Heart left ventricle (tissue), 16 donors: ENCODE results near the gene ZFYVE27. TPM values are rescaled to one million over a fixed set of nuclear protein-coding genes. Genes with fewer than 3 reads are reported as not detected.
A peak's percentile ranks its signal among the peaks of the same experiment; 100 is the strongest.

Experiments
- ATAC-seq, 4 donors: fragments of 200-7000 bp; cut with Tn5 transposase; one replicate each; pipeline ENCODE4 v1.9.1; 2020 to 2022; ENCODE audit warnings: moderate library complexity in 4 of 4, mild to moderate bottlenecking in 3 of 4, moderate number of reproducible peaks in 1 of 4
- DNase-seq, 5 donors: peaks; one replicate each; pipeline ENCODE4 v3.0.0-alpha.2; 2020
- H3K27ac ChIP-seq, 12 donors: fragments of 200-600 bp; sonication (generic) in 4 of 12; one replicate each; pipeline versions ENCODE4 v1.5.0 to v1.8.0; 2016 to 2022; ENCODE audit warnings: mild to moderate bottlenecking in 2 of 12
- H3K27me3 ChIP-seq, 9 donors: fragments of 200-600 bp; sonication (generic) in 2 of 9; one replicate each; pipeline versions ENCODE4 v1.5.1 to v1.8.0; 2016 to 2022; ENCODE audit warnings: mild to moderate bottlenecking in 3 of 9
- H3K36me3 ChIP-seq, 9 donors: fragments of 200-600 bp; sonication (generic) in 2 of 9; one replicate each; pipeline versions ENCODE4 v1.5.0 to v1.8.0; 2018 to 2022; ENCODE audit warnings: mild to moderate bottlenecking in 2 of 9
- H3K4me1 ChIP-seq, 12 donors: fragments of 200-600 bp; sonication (generic) in 4 of 12; one replicate each; pipeline versions ENCODE4 v1.5.0 to v1.8.0; 2016 to 2022; ENCODE audit warnings: mild to moderate bottlenecking in 3 of 12
- H3K4me3 ChIP-seq, 12 donors: fragments of 200-600 bp; sonication (generic) in 4 of 12; one replicate each; pipeline versions ENCODE4 v1.5.0 to v1.8.0; 2017 to 2022; ENCODE audit warnings: mild to moderate bottlenecking in 9 of 12, moderate library complexity in 4 of 12
- H3K9me3 ChIP-seq, 12 donors: fragments of 200-600 bp; sonication (generic) in 4 of 12; one replicate each; pipeline versions ENCODE4 v1.5.0 to v1.8.0; 2016 to 2022; ENCODE audit warnings: mild to moderate bottlenecking in 1 of 12
- CTCF ChIP-seq, 12 donors: fragments of 200-600 bp; sonication (generic) in 4 of 12; IDR thresholded peaks; one replicate each; pipeline versions ENCODE4 v1.5.0 to v1.8.0; 2018 to 2022; ENCODE audit warnings: antibody characterized with exemption in 12 of 12, mild to moderate bottlenecking in 5 of 12
- POLR2A ChIP-seq, 2 donors: fragments of 450-650 bp; IDR thresholded peaks; one replicate each; pipeline ENCODE4 v1.6.1; 2017; ENCODE audit warnings: antibody characterized with exemption in 2 of 2, mild to moderate bottlenecking in 2 of 2, moderate library complexity in 2 of 2
- WGBS, 4 donors: extraction: QIAGEN DNeasy Blood & Tissue Kit in 2 of 4; methylation state at CpG; one replicate each; pipeline versions ENCODE4 v1.1.5 to v1.1.7; 2013 to 2018; 5-methylcytosine and 5-hydroxymethylcytosine counted together
- intact Hi-C, 10 donors: fragments of 100-400 bp; cut with DNase I; formaldehyde crosslinking; loops; one replicate each; pipeline versions ENCODE4 v1.11.1 to v1.14.2; 2022
- polyA plus RNA-seq, 2 donors: library from polyadenylated mRNA; stranded (reverse); fragments of 200-250 nt; gene quantifications; one replicate each; pipeline ENCODE4 v1.2.3, GENCODE V29; 2013
- total RNA-seq, 9 donors: library from RNA; depleted of rRNA in 2 of 9; stranded (reverse); fragments of >200 nt in 2 of 9; fragmentation: NEBNext Ultra II Directional in 3 of 9; extraction: Animal tissue kit (Norgen Biotek cat#: 25700) in 3 of 9; gene quantifications; one replicate each; pipeline versions ENCODE4 v1.1.0 to v1.2.4, GENCODE V29; 2016 to 2023
- donor health status: ischemic (EF 13 %, LVEDD 7.1; RV severe dilation, severe dysfunction).
- donor health status: healthy with polysubstance abuse.
- donor health status: DM: no; HTN: yes; CAD: no.
- donor health status: DM: no; HTN: no; CAD: no.
- donor health status: ischemic (EF 25% LVEDD 6.9; RV normal size, moderate dysfunction).
- donor health status: ischemic (EF 25% LVEDD 5.7; RV mildly dilated, moderate dysfunction).
- donor health status: healthy.
- donor health status: DM: yes; HTN: yes; CAD: no.
- donor health status: ischemic (EF 35%, LVEDD 5.7; RV mildly dilated, moderate dysfunction).
- donor health status: nonischemic (EF 11% LVEDD 7.7; RV severe dilation, severe dysfunction).
- donor health status: DM: yes; HTN: yes; CAD: no.
- donor health status: PGD.
- donor health status: ischemic (EF 29% LVEDD 5.4; RV normal size, mild dysfunction).
- donor health status: nonischemic (EF 23%, LVEDD 6.1; RV moderate dilation, normal function).

Gene ZFYVE27
- total and polyA plus RNA-seq, 11 donors: 7.3 to 28.5 (median 13.1) TPM

GRCh38 chr10:97755718-97756117 is 18.8 kb downstream of the ZFYVE27 start:
- DNase-seq (no peak), ATAC-seq (no peak)
- no peaks in the 10 kb centered on the region for H3K4me1 ChIP-seq
- H3K36me3 ChIP-seq: peaks cover 6 to 100% (median 92%) of the 10 kb centered on the region in 9 donors
- TF ChIP-seq POLR2A (IDR thresholded peaks at IDR 0.05) (no peak), CTCF (IDR thresholded peaks at IDR 0.05) (no peak)
- H3K27ac ChIP-seq: no peak overlapping the region
- H3K9me3 ChIP-seq: no peaks in the 10 kb centered on the region
- 83 to 99% (median 96%) methylated on average over 5 to 6 of the region's 6 CpGs for WGBS, 4 donors
- intact Hi-C loops: loop anchor here in 2 of 10 donors (5.0 kb wide), 1 partner anchor 287 kb away; no protein-coding TSS in a partner anchor
- no peaks in the 10 kb centered on the region for H3K27me3 ChIP-seq
- no peak overlapping the region for H3K4me3 ChIP-seq

- no peaks in the 10 kb centered on the region for H3K4me1 ChIP-seq
- H3K27me3 ChIP-seq: no peaks in the 10 kb centered on the region
- ATAC-seq (no peak), DNase-seq (no peak)
- intact Hi-C loops: loop anchor here in 2 of 10 donors (5.0 kb wide), 1 partner anchor 285 kb away; no protein-coding TSS in a partner anchor
- H3K4me3 ChIP-seq: no peak overlapping the region
- WGBS, 4 donors: 87 to 90% (median 88%) methylated on average over 6 of the region's 6 CpGs
- no peaks in the 10 kb centered on the region for H3K9me3 ChIP-seq
- H3K36me3 ChIP-seq: peaks cover 6 to 98% (median 77%) of the 10 kb centered on the region in 9 donors
- TF ChIP-seq CTCF (IDR thresholded peaks at IDR 0.05): no peak
- no peak overlapping the region for H3K27ac ChIP-seq
These were observed 20.5 kb downstream of the ZFYVE27 start for GRCh38 chr10:97757471-97757870.

- Histone ChIP-seq H3K27ac (peak overlapping the region in 1 of 12 donors; percentile 38), H3K36me3 (peaks cover 0 to 80% (median 58%) of the 10 kb centered on the region in 9 donors), H3K4me1 (peaks cover 0 to 6% (median 0%) of the 10 kb centered on the region in 12 donors), H3K9me3 (no peaks in the 10 kb centered on the region), H3K27me3 (no peaks in the 10 kb centered on the region), H3K4me3 (no peak overlapping the region)
- TF ChIP-seq CTCF (IDR thresholded peaks at IDR 0.05): peak; percentile 78 to 88 (median 84)
- TF ChIP-seq POLR2A (IDR thresholded peaks at IDR 0.05): no peak
- DNase-seq (peak; percentile 41 to 72 (median 54)), ATAC-seq (peak; percentile 49 to 85 (median 82))
- 49 to 58% (median 51%) methylated on average over 4 to 5 of the region's 5 CpGs for WGBS, 4 donors
- intact Hi-C loops: loop anchor here in 6 of 10 donors (1.0 to 5.0 kb wide), 3 partner anchors 109 to 283 kb away; no protein-coding TSS in a partner anchor
These were observed 22.4 kb downstream of the ZFYVE27 start for GRCh38 chr10:97759158-97759887.

GRCh38 chr10:97759946-97760345 is 23.0 kb downstream of the ZFYVE27 start:
- H3K4me1 ChIP-seq: peaks cover 0 to 6% (median 0%) of the 10 kb centered on the region in 12 donors
- no peak for ATAC-seq
- H3K4me3 ChIP-seq: no peak overlapping the region
- no peak for TF ChIP-seq POLR2A (IDR thresholded peaks at IDR 0.05)
- no peak for TF ChIP-seq CTCF (IDR thresholded peaks at IDR 0.05)
- DNase-seq: peak in 1 of 5 donors; percentile 23
- H3K27ac ChIP-seq: peak overlapping the region in 1 of 12 donors; percentile 38
- 72 to 81% (median 75%) methylated on average over 5 of the region's 5 CpGs for WGBS, 4 donors
- peaks cover 0 to 73% (median 52%) of the 10 kb centered on the region in 9 donors for H3K36me3 ChIP-seq
- no peaks in the 10 kb centered on the region for H3K27me3 ChIP-seq
- no peaks in the 10 kb centered on the region for H3K9me3 ChIP-seq
- intact Hi-C loops: loop anchor here (1.0 to 10.0 kb wide), 8 partner anchors 105 to 285 kb away; partner anchors contain the start of gene CRTAC1 (in 1 of the 10)
